Measurements from ENCODE around the gene SDCBP2.

GRCh38 chr20:1319462-1319861 lies 9.5 kb downstream of the SDCBP2 start:
- TF ChIP-seq CTCF (IDR thresholded peaks at IDR 0.05) (no peak), POLR2A (IDR thresholded peaks at IDR 0.05) (no peak)

All from Peyer's patch (tissue), 4 donors.